Lung (tissue), 12 donors: Measurements from ENCODE around the gene DLK2. TPM values are rescaled to one million over a fixed set of nuclear protein-coding genes. Genes with fewer than 3 reads are reported as not detected.
"Not testable (repeated sequence)": the region's sequence is repeated elsewhere in the genome, so short reads cannot be mapped to it uniquely, and the experiment has no call there.

ENCODE experiments used
- ATAC-seq: fragments of 200-7000 bp; cut with Tn5 transposase; one replicate; pipeline ENCODE4 v1.9.1; 2020; ENCODE audit warnings: moderate number of reproducible peaks; ENCODE audit not compliant: insufficient read depth, low FRiP score
- DNase-seq, 3 donors: peaks; one replicate each; pipeline ENCODE4 v3.0.0-alpha.2; 2013 to 2017
- H3K27ac ChIP-seq, 2 donors: one replicate each; pipeline ENCODE4 v1.5.1; 2013; ENCODE audit warnings: mild to moderate bottlenecking in 2 of 2, moderate library complexity in 2 of 2, control low read depth in 1 of 2, inconsistent platforms in 1 of 2, low read depth in 1 of 2, low read length in 1 of 2
- H3K27me3 ChIP-seq, 3 donors: one replicate each; pipeline ENCODE4 v1.5.1; 2013; ENCODE audit warnings: low read length in 2 of 3; ENCODE audit not compliant: control insufficient read depth in 3 of 3, insufficient read depth in 3 of 3
- H3K36me3 ChIP-seq, 4 donors: one replicate each; pipeline ENCODE4 v1.5.1; 2013; ENCODE audit warnings: low read length in 4 of 4, mild to moderate bottlenecking in 1 of 4, moderate library complexity in 1 of 4; ENCODE audit not compliant: control insufficient read depth in 4 of 4, insufficient read depth in 4 of 4
- H3K4me1 ChIP-seq, 5 donors: one replicate each; pipeline ENCODE4 v1.5.1; 2013; ENCODE audit warnings: low read length in 5 of 5, mild to moderate bottlenecking in 2 of 5, moderate library complexity in 1 of 5; ENCODE audit not compliant: control insufficient read depth in 5 of 5, insufficient read depth in 5 of 5
- H3K4me3 ChIP-seq: one replicate; pipeline ENCODE4 v1.5.1; 2013; ENCODE audit warnings: mild to moderate bottlenecking, control low read depth, moderate library complexity
- H3K9ac ChIP-seq, 2 donors: one replicate each; pipeline ENCODE4 v1.5.1; 2013; ENCODE audit warnings: low read length in 2 of 2, control low read depth in 1 of 2; ENCODE audit not compliant: insufficient read depth in 1 of 2
- H3K9me3 ChIP-seq, 4 donors: one replicate each; pipeline ENCODE4 v1.5.1; 2013; ENCODE audit warnings: low read length in 3 of 4, mild to moderate bottlenecking in 1 of 4, moderate library complexity in 1 of 4; ENCODE audit not compliant: control insufficient read depth in 4 of 4, insufficient read depth in 3 of 4
- WGBS, 2 donors: extraction: QIAGEN DNeasy Blood & Tissue Kit; methylation state at CpG; one replicate each; pipeline ENCODE4 v1.1.7; 2013; 5-methylcytosine and 5-hydroxymethylcytosine counted together
- polyA plus RNA-seq, 2 donors: library from polyadenylated mRNA; stranded (reverse); fragments of 200-250 nt; gene quantifications; one replicate each; pipeline ENCODE4 v1.2.1, GENCODE V29; 2013
- total RNA-seq, 2 donors: library from RNA; depleted of rRNA in 1 of 2; stranded (reverse); fragments of >200 nt in 1 of 2; gene quantifications; one replicate each; pipeline ENCODE4 v1.2.1, GENCODE V29; 2014 to 2021
- TF ChIP-seq, protein P1 (sequence below): IDR thresholded peaks from 2 replicates; pipeline ENCODE4 v1.5.1; 2012; ENCODE audit warnings: mild to moderate bottlenecking; ENCODE audit errors: control extremely low read depth, extremely low read depth
- donor health status: control.
- donor health status: control.
- donor health status: Bipolar disorder and iron deficiency.
- donor health status: healthy.
- donor health status: DM: yes; HTN: yes; CAD: no.

Gene DLK2
- total and polyA plus RNA-seq, 4 donors = 1.1 to 2.6 (median 1.3) TPM

- Histone ChIP-seq H3K27me3 (peaks cover 0 to 5% (median 0%) of the 10 kb centered on the region in 3 donors), H3K9me3 (no peaks in the 10 kb centered on the region), H3K4me3 (no peak overlapping the region), H3K27ac (no peak overlapping the region), H3K36me3 (no peaks in the 10 kb centered on the region), H3K9ac (no peak overlapping the region), H3K4me1 (peaks cover 0 to 5% (median 0%) of the 10 kb centered on the region in 5 donors)
- TF ChIP-seq, protein P1, sequence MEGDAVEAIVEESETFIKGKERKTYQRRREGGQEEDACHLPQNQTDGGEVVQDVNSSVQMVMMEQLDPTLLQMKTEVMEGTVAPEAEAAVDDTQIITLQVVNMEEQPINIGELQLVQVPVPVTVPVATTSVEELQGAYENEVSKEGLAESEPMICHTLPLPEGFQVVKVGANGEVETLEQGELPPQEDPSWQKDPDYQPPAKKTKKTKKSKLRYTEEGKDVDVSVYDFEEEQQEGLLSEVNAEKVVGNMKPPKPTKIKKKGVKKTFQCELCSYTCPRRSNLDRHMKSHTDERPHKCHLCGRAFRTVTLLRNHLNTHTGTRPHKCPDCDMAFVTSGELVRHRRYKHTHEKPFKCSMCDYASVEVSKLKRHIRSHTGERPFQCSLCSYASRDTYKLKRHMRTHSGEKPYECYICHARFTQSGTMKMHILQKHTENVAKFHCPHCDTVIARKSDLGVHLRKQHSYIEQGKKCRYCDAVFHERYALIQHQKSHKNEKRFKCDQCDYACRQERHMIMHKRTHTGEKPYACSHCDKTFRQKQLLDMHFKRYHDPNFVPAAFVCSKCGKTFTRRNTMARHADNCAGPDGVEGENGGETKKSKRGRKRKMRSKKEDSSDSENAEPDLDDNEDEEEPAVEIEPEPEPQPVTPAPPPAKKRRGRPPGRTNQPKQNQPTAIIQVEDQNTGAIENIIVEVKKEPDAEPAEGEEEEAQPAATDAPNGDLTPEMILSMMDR = no peak
- 84 to 90% methylated on average over 4 of the region's 4 CpGs for WGBS, 2 donors
- ATAC-seq = no peak
- no peak for DNase-seq
Observed at GRCh38 chr6:43467752-43468151, 12.4 kb upstream of the DLK2 start.

DNA sequence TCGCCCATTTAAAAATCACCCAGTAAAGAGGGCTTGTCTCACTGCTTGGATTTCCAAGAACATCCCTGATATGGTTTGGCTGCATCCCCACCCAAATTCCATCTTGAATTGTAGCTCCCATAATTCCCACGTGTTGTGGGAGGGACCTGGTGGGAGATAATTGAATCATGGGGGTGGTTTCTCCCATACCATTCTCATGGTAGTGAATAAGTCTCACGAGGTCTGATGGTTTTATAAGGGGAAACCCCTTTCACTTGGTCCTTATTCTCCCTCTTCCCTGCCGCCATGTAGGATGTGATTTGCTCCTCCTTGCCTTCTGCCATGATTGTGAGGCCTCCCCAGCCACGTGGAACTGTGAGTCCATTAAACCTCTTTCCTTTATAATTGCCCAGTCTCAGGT is 11.9 kb upstream of the DLK2 start:
- not testable (repeated sequence) for H3K4me1 ChIP-seq, H3K9ac ChIP-seq, H3K4me3 ChIP-seq, H3K9me3 ChIP-seq, H3K27ac ChIP-seq, ATAC-seq, DNase-seq, H3K36me3 ChIP-seq, H3K27me3 ChIP-seq
- 66 to 75% methylated on average over 5 of the region's 5 CpGs for WGBS, 2 donors

DNA sequence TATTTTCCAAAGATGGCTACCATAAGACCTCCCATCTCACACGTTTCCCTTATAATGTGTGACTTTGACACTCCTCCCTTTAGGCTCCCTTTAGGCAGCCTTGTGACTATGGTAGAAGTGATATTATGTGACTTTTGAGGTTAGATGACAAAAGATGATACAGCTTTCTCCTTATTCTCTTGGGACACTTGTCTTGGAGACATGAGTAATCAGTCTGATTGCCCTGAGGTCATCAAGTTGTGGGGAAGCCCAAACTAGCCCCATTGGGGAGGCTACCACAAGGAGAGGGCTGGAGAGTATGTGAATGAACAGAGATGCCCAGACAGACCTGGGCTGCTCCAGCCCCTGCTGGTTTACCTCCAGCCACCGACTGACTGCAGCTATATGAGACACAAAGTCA is 10.6 kb upstream of the DLK2 start:
- TF ChIP-seq, protein P1 = no peak
- no peak overlapping the region for H3K9ac ChIP-seq
- peaks cover 0 to 5% (median 2%) of the 10 kb centered on the region in 3 donors for H3K27me3 ChIP-seq
- no peaks in the 10 kb centered on the region for H3K36me3 ChIP-seq
- no peaks in the 10 kb centered on the region for H3K9me3 ChIP-seq
- 65 to 74% methylated on average over 2 of the region's 2 CpGs for WGBS, 2 donors
- peaks cover 0 to 5% (median 0%) of the 10 kb centered on the region in 5 donors for H3K4me1 ChIP-seq
- no peak overlapping the region for H3K4me3 ChIP-seq
- no peak for DNase-seq
- no peak overlapping the region for H3K27ac ChIP-seq
- ATAC-seq = no peak

DNA sequence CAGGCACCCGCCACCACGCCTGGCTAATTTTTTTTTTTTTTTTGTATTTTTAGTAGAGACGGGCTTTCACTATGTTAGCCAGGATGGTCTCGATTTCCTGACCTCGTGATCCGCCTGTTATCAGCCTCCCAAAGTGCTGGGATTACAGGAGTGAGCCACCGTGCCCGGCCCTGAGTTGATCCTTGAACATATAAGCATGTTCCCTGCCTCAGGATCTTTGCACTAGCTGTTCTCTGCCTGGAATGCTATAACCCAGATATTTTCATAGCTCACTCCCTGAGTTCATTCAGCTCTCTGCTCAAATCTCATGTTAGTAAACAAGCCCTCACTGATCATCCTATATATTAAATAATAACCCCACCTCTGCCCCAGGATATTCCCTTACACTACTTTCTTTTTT is 9.0 kb upstream of the DLK2 start:
- Histone ChIP-seq H3K27ac (no peak overlapping the region), H3K36me3 (no peaks in the 10 kb centered on the region), H3K4me3 (no peak overlapping the region), H3K9ac (no peak overlapping the region), H3K9me3 (peaks cover 0 to 2% (median 0%) of the 10 kb centered on the region in 4 donors), H3K4me1 (peaks cover 0 to 4% (median 0%) of the 10 kb centered on the region in 5 donors), H3K27me3 (peaks cover 0 to 9% (median 2%) of the 10 kb centered on the region in 3 donors)
- DNase-seq = no peak
- 80 to 93% methylated on average over 8 of the region's 8 CpGs for WGBS, 2 donors
- no peak for ATAC-seq
- TF ChIP-seq, protein P1 = no peak
